EL (cell line): ENCODE data around the gene RAB15.

Source experiments
- DNase-seq: peaks from one replicate; pipeline ENCODE4 v3.0.0-alpha.2; 2016

RAB15 gene

GRCh38 chr14:64971943-64972791, at the start of gene RAB15:
TSS of gene RAB15 (minus strand) at chr14:64972336. CDS start at chr14:64972076, 260 bp downstream.
- DNase-seq = peak; percentile 35

- peak; percentile 71 for DNase-seq
Measured at GRCh38 chr14:65019944-65020566, 47.9 kb upstream of the RAB15 start.

GRCh38 chr14:65016471-65016870, 44.3 kb upstream of the RAB15 start:
- DNase-seq = no peak

GRCh38 chr14:65015391-65015790, 43.3 kb upstream of the RAB15 start:
- DNase-seq = no peak

- DNase-seq = no peak
Measured at GRCh38 chr14:65012353-65012752, 40.2 kb upstream of the RAB15 start.

- DNase-seq = no peak
Measured at GRCh38 chr14:65011538-65011937, 39.4 kb upstream of the RAB15 start.

GRCh38 chr14:65010211-65010931, 38.2 kb upstream of the RAB15 start:
- DNase-seq = no peak

- DNase-seq = no peak
Measured at GRCh38 chr14:65007202-65007601, 35.1 kb upstream of the RAB15 start.

- peak; percentile 35 for DNase-seq
Measured at GRCh38 chr14:65006261-65006721, 34.2 kb upstream of the RAB15 start.

- DNase-seq = no peak
Measured at GRCh38 chr14:65003394-65003793, 31.3 kb upstream of the RAB15 start.

- DNase-seq = peak; percentile 63
Measured at GRCh38 chr14:65002586-65003210, 30.6 kb upstream of the RAB15 start.

- DNase-seq = no peak
Measured at GRCh38 chr14:65001723-65002122, 29.6 kb upstream of the RAB15 start.

GRCh38 chr14:65000898-65001591, 28.9 kb upstream of the RAB15 start:
- peak; percentile 86 for DNase-seq

- DNase-seq = peak; percentile 30
Measured at GRCh38 chr14:64998455-64998931, 26.4 kb upstream of the RAB15 start.

- no peak for DNase-seq
Measured at GRCh38 chr14:64997108-64997794, 25.1 kb upstream of the RAB15 start.

- no peak for DNase-seq
Measured at GRCh38 chr14:64995291-64995690, 23.2 kb upstream of the RAB15 start.

- no peak for DNase-seq
Measured at GRCh38 chr14:64994540-64994939, 22.4 kb upstream of the RAB15 start.

- no peak for DNase-seq
Measured at GRCh38 chr14:64993266-64993930, 21.3 kb upstream of the RAB15 start.

GRCh38 chr14:64992328-64992885, 20.3 kb upstream of the RAB15 start:
- no peak for DNase-seq

- no peak for DNase-seq
Measured at GRCh38 chr14:64990939-64991338, 18.8 kb upstream of the RAB15 start.

GRCh38 chr14:64990296-64990695, 18.2 kb upstream of the RAB15 start:
- no peak for DNase-seq
